GM21390 (cell line): ENCODE data around the gene UBL5.
A peak's percentile ranks its signal among the peaks of the same experiment; 100 is the strongest.
"Not testable (repeated sequence)": the region's sequence is repeated elsewhere in the genome, so short reads cannot be mapped to it uniquely, and the experiment has no call there.

Source experiments
- ATAC-seq: cut with Tn5 transposase; IDR thresholded peaks from one replicate; pipeline ENCODE4 v1.9.1; 2021; ENCODE audit not compliant: unreplicated experiment

Gene UBL5

GRCh38 chr19:9808855-9809824 lies 18.6 kb upstream of the UBL5 start:
- ATAC-seq: no peak

GRCh38 chr19:9811139-9811538 lies 16.6 kb upstream of the UBL5 start:
- no peak for ATAC-seq

GRCh38 chr19:9818175-9818733 lies 9.5 kb upstream of the UBL5 start:
- ATAC-seq: no peak

DNA sequence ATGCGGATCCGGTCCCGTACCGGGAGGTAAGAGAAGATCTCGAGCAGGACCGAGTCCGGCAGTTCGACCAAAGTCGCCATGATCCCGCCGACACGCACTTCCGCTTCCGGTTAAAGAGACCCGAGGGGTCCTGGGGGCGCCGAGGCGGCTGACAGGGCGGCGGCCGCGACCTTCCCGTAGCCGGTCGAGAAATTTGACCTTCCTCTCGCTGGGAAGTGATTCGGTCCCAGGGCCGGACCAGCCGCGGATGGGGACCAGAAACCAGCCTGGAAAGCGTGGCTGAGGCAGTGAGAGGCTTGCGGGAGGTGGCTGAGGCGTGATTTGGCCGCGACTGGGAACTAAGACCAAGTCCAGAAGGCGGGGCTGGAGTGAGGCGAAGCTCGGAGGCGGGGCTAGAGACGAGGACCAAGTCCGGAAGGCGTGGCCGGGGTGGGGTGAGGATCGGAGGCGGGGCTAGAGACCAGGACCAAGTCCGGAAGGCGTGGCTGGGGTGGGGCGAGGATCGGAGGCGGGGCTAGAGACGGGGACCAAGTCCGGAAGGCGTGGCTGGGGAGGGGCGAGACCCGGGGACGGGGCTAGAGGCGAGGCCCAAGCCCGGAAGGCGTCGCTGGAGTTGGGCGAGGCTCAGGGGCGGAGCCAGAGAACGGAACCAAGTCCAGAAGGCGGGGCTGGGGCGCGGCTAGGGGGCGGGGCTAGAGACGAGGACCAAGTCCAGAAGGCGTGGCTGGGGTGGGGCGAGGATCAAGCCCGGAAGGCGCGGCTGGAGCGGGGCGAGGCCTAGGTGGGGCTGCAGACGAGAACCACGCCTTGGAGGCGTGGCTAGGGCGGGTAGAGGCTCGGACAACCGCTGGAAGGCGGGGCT lies 8.8 kb upstream of the UBL5 start, which contains the start of gene FBXL12:
Gene FBXL12 (minus strand): TSS at position 346 of the 862 bp plus-strand sequence. CDS start 266 bp downstream, at position 80.
- peak; percentile 79 for ATAC-seq

- ATAC-seq: no peak
Measured at GRCh38 chr19:9819596-9819909, 8.2 kb upstream of the UBL5 start.

- not testable (repeated sequence) for ATAC-seq
Measured at GRCh38 chr19:9820034-9820433, 7.7 kb upstream of the UBL5 start.

DNA sequence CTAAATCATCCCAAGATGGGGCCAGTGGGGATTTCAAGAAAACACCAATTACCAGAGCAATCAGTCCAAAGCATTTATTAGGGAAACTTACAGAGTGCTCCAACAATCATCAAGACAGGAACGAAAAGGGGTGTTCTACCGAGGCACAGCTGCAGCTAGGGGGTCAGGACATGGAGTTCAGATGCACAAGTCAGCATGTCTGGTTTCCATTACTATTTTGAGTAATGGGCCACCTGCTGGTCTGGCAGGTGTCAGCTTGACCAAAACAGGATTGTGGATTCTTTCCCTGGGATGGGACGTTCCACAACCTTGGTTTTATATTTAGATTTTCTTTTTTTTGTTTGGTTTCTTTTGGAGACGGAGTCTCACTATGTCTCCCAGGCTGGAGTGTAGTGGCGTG lies 3.9 kb upstream of the UBL5 start:
- ATAC-seq: no peak

DNA sequence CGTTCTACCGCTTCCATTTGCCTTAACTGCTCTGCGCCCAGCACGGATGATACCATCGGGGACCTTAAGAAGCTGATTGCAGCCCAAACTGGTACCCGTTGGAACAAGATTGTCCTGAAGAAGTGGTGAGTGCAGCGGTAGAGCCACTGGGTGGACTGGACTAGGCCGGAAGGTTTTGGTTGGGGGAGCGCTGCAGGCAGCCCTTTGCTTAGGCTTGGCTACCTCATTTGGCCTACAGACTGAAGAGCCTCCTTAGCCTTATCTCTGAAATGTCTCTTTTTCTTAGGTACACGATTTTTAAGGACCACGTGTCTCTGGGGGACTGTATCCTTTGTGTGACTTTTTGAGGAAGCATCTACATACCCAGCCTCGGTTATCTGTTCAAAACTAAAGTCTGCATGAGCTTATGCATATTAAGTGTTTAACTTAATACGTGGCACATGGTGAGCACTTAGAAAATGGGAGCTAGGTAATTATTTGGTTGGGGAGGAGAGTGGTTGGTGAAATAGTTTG lies 889 bp downstream of the UBL5 start:
- no peak for ATAC-seq

DNA sequence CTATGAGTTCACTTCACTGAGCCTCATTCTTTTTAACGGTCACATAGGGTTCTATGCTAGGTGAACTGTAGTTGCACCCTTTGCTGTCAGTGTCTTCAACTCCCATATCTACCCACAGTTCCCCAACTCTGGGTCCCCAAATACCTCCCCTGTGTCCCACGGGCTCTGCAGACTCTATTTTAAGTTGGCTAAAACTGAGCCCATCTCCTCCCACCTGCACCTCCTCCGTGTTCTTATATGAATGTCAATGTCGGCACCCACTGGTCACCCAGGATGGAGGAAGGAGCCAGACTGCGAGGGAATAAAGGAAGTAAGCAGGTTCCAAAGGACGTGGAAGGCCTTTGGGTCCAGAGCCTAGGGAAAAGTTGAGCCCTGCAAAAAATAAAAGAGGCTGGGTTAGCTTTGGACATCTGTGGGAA lies 6.6 kb downstream of the UBL5 start:
- ATAC-seq: no peak

DNA sequence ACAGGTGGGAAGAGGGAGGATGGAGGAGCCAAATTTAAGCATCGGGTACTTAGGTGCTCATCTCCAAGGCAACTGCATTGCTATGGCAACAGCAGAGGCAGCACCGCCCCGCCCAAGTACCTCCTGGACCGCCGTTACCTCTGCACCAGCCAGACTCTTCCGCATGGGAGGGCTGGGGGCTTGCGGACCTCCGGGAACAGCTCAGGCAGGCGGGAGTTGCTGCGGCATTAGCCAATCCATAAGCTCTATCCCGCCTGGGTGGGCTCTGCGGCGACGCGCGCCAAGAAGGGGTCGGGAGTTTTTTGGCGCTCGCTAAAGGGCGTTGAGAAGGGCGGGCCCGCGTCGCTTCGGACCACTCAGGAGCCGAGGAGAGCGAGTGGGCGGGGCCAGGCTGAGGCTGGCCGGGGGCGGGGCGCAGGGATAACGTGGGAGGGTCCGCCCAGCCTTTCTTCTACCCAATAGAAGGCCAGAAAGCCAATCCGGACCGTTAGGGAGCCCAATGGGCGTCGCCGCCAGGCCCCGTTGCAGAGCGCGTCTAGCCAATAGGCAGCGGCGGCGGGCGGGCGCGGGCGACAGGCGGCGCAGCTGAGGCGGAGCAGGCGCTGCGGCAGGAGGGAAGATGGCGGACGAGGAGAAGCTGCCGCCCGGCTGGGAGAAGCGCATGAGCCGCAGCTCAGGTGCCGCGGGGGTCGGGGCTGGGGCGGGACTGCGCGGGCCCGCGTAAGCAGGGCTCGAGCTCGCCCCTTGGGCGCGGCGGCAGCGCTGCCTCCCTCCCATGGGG lies 7.2 kb downstream of the UBL5 start, which contains the start of gene PIN1:
Gene PIN1 (plus strand): TSS at position 593 of the 781 bp plus-strand sequence. CDS start 27 bp downstream, at position 620.
- peak; percentile 96 for ATAC-seq

DNA sequence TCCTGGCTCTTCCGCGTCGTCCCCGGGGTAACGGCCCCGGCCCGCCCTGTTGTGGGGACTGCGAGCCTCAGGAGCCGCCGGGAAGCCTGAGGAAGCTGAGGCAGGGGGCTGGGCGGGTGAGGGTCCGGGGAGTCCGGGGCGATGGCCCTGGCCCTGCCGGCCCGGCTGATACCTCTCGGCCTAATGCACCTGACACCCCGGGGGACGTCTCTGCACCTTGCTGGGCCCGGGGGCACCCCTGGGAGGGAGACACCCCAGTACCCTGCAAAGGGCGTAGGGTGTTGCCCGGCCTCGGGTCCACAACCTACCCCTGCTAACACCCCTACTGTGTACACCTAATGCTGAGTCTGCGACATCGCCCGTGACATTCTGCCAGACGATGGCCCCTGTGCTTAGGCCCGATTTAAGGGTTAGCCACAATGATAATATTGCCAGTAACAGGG lies 7.8 kb downstream of the UBL5 start:
- ATAC-seq: peak; percentile 11

GRCh38 chr19:9836021-9836420 lies 8.3 kb downstream of the UBL5 start:
- ATAC-seq: no peak

DNA sequence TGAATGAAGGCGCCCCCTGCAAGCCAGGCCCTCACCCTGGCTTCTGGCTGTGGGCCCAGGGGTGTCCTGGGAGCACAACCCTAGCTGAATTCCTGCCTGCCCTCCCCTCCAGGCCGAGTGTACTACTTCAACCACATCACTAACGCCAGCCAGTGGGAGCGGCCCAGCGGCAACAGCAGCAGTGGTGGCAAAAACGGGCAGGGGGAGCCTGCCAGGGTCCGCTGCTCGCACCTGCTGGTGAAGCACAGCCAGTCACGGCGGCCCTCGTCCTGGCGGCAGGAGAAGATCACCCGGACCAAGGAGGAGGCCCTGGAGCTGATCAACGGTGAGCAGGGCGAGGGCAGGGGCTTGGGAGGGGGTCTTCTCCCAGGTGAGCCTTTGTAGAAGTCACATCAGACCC lies 10.6 kb downstream of the UBL5 start:
- no peak for ATAC-seq

- no peak for ATAC-seq
Measured at GRCh38 chr19:9839415-9839814, 11.7 kb downstream of the UBL5 start.

DNA sequence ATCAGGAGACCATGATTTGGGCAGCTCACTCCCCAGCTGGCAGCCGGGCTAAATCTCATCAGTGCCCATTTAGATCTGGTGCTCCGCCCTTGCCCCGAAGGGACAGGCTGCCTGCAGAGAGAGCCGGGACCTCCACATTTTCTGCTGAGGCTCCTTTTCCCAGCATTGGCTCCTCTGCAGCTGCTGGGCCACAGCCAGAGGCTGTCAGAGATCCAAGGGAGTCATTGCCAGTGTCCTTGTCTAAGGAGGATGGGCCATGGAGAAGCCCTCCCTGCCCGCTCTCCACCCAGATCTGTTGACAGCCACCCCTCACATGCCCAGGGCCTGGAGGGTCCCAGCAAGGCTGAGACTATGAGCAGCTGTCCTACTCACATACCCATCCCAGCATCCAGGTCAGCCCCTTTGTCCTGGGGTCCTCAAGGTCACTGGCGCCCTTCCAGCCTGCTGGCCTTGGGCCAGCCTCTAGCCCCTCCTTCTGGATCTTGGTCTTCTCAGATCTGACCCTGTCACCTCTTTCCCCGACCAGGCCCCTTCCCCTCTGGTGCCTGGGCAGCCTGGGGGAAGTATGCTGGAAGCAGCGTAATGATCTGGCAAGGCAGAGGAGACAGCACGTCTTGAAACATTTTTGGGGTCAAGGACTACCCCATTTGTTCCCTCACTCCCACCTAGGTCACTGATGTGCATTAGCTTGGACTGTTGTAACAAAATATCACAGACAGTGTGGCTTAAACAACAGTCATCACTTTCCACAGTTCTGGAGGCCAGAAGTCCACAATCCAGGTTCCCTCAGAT lies 15.3 kb downstream of the UBL5 start:
- ATAC-seq: no peak

- ATAC-seq: not testable (repeated sequence)
Measured at GRCh38 chr19:9843626-9844273, 16.0 kb downstream of the UBL5 start.

DNA sequence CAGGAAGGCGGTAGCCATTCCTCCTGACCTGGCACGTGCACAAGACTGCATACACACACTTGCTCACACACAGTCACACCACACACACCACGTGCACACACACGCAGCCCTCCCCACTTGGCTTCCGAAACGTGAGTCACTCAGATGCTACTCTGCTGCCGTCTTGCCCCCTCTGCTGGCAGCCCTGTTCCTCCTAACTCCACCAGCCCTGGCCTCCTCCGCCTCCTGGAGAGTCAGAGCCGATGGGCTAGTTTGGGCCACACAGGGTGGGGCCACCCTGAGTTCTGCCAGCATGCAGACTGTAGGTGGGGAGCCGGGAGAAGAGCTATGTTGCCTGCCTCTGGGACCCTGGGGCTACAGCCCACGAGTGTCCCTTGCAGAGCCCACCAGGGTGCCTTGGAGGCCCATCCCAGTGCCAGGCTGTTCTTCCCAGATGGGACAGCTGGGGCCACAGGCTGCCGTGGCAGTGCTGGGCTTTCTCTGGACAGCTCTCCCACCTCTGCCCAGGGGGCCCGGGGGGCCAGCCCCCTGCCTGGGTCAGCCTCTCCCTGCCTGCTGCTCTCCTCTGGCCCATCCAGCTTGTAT lies 19.5 kb downstream of the UBL5 start:
- no peak for ATAC-seq

DNA sequence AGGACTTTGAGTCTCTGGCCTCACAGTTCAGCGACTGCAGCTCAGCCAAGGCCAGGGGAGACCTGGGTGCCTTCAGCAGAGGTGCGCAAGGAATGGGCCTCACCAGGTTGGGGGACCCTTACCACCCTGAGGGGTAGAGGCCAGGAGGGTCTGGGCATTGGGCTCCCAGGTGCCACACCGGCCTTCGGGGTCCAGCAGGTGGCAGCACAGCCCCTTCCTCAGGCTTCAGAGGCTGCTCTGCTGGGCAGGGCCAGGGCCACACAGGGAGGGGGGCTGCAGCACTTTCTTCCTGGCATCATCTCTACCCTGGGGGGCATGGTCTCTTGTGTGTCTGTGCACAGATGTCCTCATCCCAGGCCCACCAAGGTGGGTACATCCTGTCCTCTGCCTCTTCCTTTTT lies 20.3 kb downstream of the UBL5 start:
- no peak for ATAC-seq

DNA sequence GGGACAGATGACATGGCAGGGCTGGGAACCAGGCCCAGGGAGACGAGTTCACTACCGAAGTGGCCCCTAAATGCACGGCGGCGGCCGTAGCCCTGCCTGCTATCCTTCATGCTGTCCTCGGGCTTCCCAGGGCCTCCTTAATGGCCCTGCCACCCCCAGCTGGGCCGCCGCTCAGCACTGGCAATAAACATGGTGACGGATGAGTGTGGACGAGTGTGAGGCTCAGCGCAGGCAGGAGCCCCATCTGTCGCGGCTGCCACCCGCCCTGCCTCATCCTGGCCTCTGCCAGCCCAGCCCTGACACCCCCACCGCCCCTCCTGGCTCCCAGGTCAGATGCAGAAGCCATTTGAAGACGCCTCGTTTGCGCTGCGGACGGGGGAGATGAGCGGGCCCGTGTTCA lies 21.0 kb downstream of the UBL5 start:
- ATAC-seq: no peak
